Activated CD8-positive, alpha-beta memory T cell treated with anti-CD3 and anti-CD28 coated beads for 4 hours (primary cell): ENCODE results near the gene DLGAP1.
A peak's percentile ranks its signal among the peaks of the same experiment; 100 is the strongest.

Experiments
- DNase-seq, 2 donors: peaks; one replicate each; pipeline ENCODE4 v3.0.0-alpha.2; 2020; ENCODE audit warnings: low read depth in 2 of 2

DLGAP1 gene

GRCh38 chr18:4172196-4173100 lies 282.7 kb downstream of the DLGAP1 start:
- no peak for DNase-seq

- DNase-seq = no peak
These were observed 297.8 kb downstream of the DLGAP1 start for GRCh38 chr18:4157352-4157751.

GRCh38 chr18:4146797-4147196 lies 308.3 kb downstream of the DLGAP1 start:
- DNase-seq = no peak

GRCh38 chr18:4144201-4144600 lies 310.9 kb downstream of the DLGAP1 start:
- no peak for DNase-seq

- DNase-seq = no peak
These were observed 311.5 kb downstream of the DLGAP1 start for GRCh38 chr18:4143585-4143984.

GRCh38 chr18:4142876-4143275 lies 312.2 kb downstream of the DLGAP1 start:
- no peak for DNase-seq

- DNase-seq = no peak
These were observed 320.4 kb downstream of the DLGAP1 start for GRCh38 chr18:4134700-4135099.

GRCh38 chr18:4130734-4131719 lies 324.1 kb downstream of the DLGAP1 start:
- no peak for DNase-seq

- no peak for DNase-seq
These were observed 328.2 kb downstream of the DLGAP1 start for GRCh38 chr18:4126939-4127338.

- no peak for DNase-seq
These were observed 329.4 kb downstream of the DLGAP1 start for GRCh38 chr18:4125627-4126230.

GRCh38 chr18:4125224-4125623 lies 329.9 kb downstream of the DLGAP1 start:
- DNase-seq = no peak

GRCh38 chr18:4119813-4120212 lies 335.3 kb downstream of the DLGAP1 start:
- DNase-seq = no peak

GRCh38 chr18:4119127-4119648 lies 335.9 kb downstream of the DLGAP1 start:
- DNase-seq = no peak

GRCh38 chr18:4108016-4108415 lies 347.1 kb downstream of the DLGAP1 start:
- DNase-seq = no peak

- DNase-seq = no peak
These were observed 348.0 kb downstream of the DLGAP1 start for GRCh38 chr18:4107049-4107467.

- peak in 1 of 2 donors; percentile 2 for DNase-seq
These were observed 348.6 kb downstream of the DLGAP1 start for GRCh38 chr18:4106407-4107033.

GRCh38 chr18:4102901-4103300 lies 352.2 kb downstream of the DLGAP1 start:
- DNase-seq = no peak

- DNase-seq = no peak
These were observed 354.1 kb downstream of the DLGAP1 start for GRCh38 chr18:4101009-4101408.

GRCh38 chr18:4096486-4096885 lies 358.6 kb downstream of the DLGAP1 start:
- DNase-seq = no peak

- no peak for DNase-seq
These were observed 361.4 kb downstream of the DLGAP1 start for GRCh38 chr18:4093676-4094075.

- no peak for DNase-seq
These were observed 370.7 kb downstream of the DLGAP1 start for GRCh38 chr18:4084382-4084900.
